Peyer's patch (tissue), 4 donors: ENCODE data around the gene MTSS2. TPM values are rescaled to one million over a fixed set of nuclear protein-coding genes. Genes with fewer than 3 reads are reported as not detected.
A peak's percentile ranks its signal among the peaks of the same experiment; 100 is the strongest.

Experiments used
- DNase-seq, 3 donors: peaks; one replicate each; pipeline ENCODE4 v3.0.0-alpha.2; 2017 to 2019
- H3K27ac ChIP-seq, 4 donors: fragments of 200-600 bp; sonication (generic); one replicate each; pipeline ENCODE4 v1.5.1; 2016 to 2019
- H3K27me3 ChIP-seq, 2 donors: fragments of 200-600 bp; sonication (generic); one replicate each; pipeline ENCODE4 v1.5.1; 2019
- H3K36me3 ChIP-seq, 3 donors: fragments of 200-600 bp; sonication (generic); one replicate each; pipeline ENCODE4 v1.5.1; 2016 to 2019
- H3K4me1 ChIP-seq, 4 donors: fragments of 200-600 bp; sonication (generic); one replicate each; pipeline ENCODE4 v1.5.1; 2016 to 2019
- H3K4me3 ChIP-seq, 4 donors: fragments of 200-600 bp; sonication (generic); 1 replicate in 3 of 4; 2 replicates in 1 of 4; pipeline ENCODE4 v1.5.1; 2016 to 2019; ENCODE audit warnings: mild to moderate bottlenecking in 1 of 4
- H3K9me3 ChIP-seq, 4 donors: fragments of 200-600 bp; sonication (generic); one replicate each; pipeline ENCODE4 v1.5.1; 2016 to 2019; ENCODE audit warnings: mild to moderate bottlenecking in 1 of 4
- POLR2A ChIP-seq, 2 donors: fragments of 450-650 bp; IDR thresholded peaks; one replicate each; pipeline ENCODE4 v1.5.1; 2017; ENCODE audit warnings: antibody characterized with exemption in 2 of 2, mild to moderate bottlenecking in 2 of 2, moderate library complexity in 2 of 2
- total RNA-seq, 4 donors: library from RNA; depleted of rRNA; stranded (reverse); fragments of >200 nt; gene quantifications; one replicate each; pipeline ENCODE4 v1.1.0, GENCODE V29; 2016
- TF ChIP-seq, protein P1 (sequence below), 6 experiments: fragments of 450-650 bp in 4 of 6; fragments of 200-600 bp in 2 of 6; sonication (generic) in 1 of 6; IDR thresholded peaks; one replicate each; pipeline ENCODE4 v1.5.1; 2017 to 2019; ENCODE audit warnings: antibody characterized with exemption in 6 of 6, mild to moderate bottlenecking in 3 of 6, moderate library complexity in 1 of 6

MTSS2 gene
- total RNA-seq, 4 donors from 2014 or later: 12.1 to 115 (median 30.4) TPM

DNA sequence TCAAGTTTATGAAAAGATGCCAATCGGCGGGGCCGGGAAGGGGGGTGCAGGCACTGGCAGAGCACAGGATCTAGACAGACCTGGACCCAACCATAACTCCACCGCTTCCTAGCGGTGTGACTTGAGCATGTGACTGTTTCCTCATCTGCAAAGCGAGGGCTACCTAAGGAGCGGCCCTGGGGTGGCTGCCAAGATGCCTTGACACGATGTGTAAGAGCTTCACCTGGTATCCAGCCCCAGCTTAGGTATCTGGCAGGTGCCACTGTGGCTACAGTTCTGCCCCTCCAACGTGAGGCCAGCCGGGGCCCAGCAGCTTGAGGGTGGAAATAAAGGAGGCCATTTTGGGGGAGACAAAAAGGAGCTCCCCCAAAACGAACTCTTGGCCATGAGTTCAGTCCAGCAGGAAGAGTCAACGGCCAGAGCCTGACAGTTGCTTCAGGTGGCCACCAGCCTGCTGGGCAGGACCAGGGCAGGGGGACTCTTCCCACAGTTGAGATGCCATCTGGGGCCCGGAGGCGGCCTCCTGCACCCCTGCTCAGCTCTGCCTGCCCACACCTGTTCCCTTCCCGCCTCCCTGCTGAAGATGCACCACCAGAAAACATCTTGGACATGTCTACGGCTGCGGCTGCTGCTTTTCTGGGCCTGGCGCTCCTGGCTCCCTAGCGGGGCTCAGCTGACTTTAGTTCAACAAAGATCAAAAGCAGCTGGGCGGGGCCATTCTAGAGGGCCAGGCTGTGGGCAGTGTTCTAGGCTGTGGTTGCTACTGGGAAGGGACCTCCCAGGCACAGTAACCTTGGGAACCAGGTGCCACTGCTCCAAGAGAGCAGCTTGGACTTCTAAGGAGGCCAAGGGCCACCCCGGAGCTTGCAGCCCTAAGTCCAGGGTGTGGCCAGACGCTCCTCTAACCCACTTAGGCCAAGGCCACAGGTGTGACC lies 3.4 kb upstream of the MTSS2 start:
- no peaks in the 10 kb centered on the region for H3K9me3 ChIP-seq
- H3K36me3 ChIP-seq: no peaks in the 10 kb centered on the region
- DNase-seq: no peak
- H3K4me3 ChIP-seq: no peak overlapping the region
- no peak for TF ChIP-seq POLR2A (IDR thresholded peaks at IDR 0.05)
- TF ChIP-seq, protein P1, sequence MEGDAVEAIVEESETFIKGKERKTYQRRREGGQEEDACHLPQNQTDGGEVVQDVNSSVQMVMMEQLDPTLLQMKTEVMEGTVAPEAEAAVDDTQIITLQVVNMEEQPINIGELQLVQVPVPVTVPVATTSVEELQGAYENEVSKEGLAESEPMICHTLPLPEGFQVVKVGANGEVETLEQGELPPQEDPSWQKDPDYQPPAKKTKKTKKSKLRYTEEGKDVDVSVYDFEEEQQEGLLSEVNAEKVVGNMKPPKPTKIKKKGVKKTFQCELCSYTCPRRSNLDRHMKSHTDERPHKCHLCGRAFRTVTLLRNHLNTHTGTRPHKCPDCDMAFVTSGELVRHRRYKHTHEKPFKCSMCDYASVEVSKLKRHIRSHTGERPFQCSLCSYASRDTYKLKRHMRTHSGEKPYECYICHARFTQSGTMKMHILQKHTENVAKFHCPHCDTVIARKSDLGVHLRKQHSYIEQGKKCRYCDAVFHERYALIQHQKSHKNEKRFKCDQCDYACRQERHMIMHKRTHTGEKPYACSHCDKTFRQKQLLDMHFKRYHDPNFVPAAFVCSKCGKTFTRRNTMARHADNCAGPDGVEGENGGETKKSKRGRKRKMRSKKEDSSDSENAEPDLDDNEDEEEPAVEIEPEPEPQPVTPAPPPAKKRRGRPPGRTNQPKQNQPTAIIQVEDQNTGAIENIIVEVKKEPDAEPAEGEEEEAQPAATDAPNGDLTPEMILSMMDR (IDR thresholded peaks at IDR 0.05): no peak
- H3K4me1 ChIP-seq: peaks cover 0 to 87% (median 9%) of the 10 kb centered on the region in 4 donors
- peak overlapping the region; percentile 66 to 93 (median 82) for H3K27ac ChIP-seq
- H3K27me3 ChIP-seq: no peaks in the 10 kb centered on the region

DNA sequence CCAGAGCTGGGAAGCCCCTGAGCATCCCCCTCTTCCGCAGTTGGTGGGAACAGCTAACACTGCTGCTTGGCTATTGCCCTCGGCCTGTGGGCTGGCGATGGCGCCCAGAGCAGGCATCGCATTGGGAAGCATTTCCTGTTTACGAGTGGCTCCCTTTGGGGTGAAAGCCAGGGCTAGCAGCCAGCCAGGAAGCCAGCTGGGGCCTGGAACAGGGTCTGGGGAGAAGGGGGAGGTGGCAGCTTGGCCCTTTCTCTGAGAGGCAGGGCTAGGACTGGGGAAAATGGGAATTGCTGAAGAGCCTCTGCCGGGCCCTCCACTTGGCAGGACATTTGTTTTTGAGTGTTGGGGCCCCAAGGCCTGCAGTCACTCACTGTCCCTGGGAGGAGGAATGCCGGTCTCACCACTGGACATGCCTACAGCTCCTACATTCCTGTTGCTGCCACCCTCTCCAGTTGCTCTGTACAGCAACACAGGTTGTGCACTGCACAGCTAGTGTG lies 2.4 kb upstream of the MTSS2 start:
- H3K36me3 ChIP-seq: no peaks in the 10 kb centered on the region

DNA sequence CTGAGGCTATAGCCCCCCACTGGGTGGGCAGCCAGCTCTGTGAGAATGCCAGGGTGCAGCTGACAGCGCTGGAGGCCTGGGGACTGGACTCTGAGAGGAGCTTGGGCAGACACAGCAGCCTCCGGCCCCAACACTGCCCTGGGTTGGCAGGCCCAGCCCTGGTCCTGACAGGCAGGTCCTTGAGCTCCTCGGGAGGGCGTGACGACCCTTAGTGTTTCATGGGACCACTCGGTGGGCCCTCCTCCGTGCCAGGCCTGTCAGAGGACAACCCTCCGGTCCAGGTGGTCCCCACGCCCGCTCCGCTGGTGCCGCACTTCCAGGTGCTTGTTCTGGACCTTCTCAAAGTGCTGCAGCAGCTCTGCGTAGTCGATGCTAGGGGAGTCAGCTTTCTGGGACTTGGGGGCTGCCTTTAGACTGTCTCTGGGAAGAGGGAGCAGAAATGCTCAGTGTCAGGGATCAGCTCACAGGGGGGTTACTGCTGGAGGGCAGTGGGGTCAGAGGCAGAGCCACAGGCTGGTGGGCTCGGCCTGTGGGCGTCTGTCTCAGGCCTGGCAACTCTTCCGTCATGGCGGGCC lies 1.9 kb upstream of the MTSS2 start:
- Histone ChIP-seq H3K36me3 (no peaks in the 10 kb centered on the region), H3K4me1 (peaks cover 0 to 82% (median 8%) of the 10 kb centered on the region in 4 donors), H3K4me3 (no peak overlapping the region), H3K27ac (peak overlapping the region; percentile 66 to 93 (median 82)), H3K27me3 (no peaks in the 10 kb centered on the region), H3K9me3 (no peaks in the 10 kb centered on the region)
- DNase-seq: no peak
- TF ChIP-seq POLR2A (IDR thresholded peaks at IDR 0.05): no peak
- TF ChIP-seq, protein P1 (IDR thresholded peaks at IDR 0.05): no peak

More for the DNA sequence above, 2.4 kb upstream of the MTSS2 start:
- H3K9me3 ChIP-seq: no peaks in the 10 kb centered on the region
- peak overlapping the region; percentile 66 to 93 (median 82) for H3K27ac ChIP-seq
- peaks cover 0 to 82% (median 8%) of the 10 kb centered on the region in 4 donors for H3K4me1 ChIP-seq
- no peak overlapping the region for H3K4me3 ChIP-seq
- no peaks in the 10 kb centered on the region for H3K27me3 ChIP-seq
- TF ChIP-seq POLR2A (IDR thresholded peaks at IDR 0.05): no peak
- TF ChIP-seq, protein P1 (IDR thresholded peaks at IDR 0.05): no peak
- DNase-seq: no peak

DNA sequence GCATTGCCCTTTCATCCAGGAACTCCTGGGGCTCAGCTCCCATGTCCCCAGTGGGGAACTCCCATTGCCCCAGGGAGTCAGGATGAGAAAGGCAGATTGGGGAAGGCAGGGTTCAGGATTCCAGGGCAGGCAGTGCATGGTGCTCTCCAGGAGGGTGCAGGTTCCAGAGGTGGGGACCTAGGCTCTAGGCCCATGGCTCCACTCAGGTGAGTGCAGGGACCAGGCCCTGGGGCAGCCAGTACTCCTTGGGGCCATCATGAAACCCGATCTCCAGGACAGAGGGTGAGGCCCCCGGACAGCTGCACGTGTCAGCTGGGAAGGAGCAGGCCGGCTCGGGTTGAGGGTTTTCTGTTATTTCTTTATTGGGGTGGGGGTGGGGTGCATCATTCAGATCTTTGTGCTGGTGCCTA lies 1.3 kb upstream of the MTSS2 start:
- no peak for DNase-seq
- Histone ChIP-seq H3K27me3 (no peaks in the 10 kb centered on the region), H3K4me3 (no peak overlapping the region), H3K9me3 (no peaks in the 10 kb centered on the region), H3K4me1 (peaks cover 0 to 82% (median 8%) of the 10 kb centered on the region in 4 donors), H3K27ac (peak overlapping the region; percentile 70 to 93 (median 82)), H3K36me3 (no peaks in the 10 kb centered on the region)
- TF ChIP-seq POLR2A (IDR thresholded peaks at IDR 0.05): no peak

DNA sequence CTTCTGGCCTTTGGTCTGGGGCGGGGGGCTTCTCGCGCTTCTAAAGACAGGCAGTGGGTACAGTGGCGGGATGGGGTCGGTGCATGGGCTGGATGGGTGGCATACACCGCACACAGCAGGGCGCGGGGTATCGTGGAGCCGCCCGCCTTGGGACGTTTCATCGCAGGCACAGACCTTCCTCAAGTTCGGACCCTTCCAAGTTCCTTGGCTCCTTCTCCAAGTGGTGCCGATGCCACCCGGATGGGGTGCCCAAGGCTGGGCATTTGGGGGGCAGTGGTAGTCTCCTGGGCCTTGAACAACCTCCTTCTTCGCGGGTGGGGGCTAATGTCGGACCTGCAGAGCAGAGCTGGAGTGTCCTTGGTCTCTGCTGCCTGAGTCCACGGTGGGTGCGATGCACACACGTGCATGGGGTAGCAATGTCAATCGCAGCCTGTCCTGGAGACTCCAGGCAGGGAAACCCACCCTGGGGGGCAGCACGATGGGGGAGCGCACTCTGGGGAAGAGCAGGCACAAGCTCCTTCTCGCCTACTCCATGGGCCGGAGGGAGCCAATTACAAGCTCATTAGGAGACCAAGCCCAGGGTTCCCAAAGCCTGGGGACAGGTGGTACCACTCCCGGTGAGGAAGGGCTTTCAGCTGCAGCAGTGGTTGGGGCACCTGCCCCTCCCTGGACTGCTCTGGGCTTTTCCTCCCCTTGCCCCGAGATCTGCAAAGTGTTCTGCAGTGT lies 686 bp upstream of the MTSS2 start:
- DNase-seq: no peak
- Histone ChIP-seq H3K4me3 (peak overlapping the region; percentile 8 to 69 (median 50)), H3K27ac (peak overlapping the region; percentile 70 to 93 (median 82)), H3K36me3 (no peaks in the 10 kb centered on the region), H3K27me3 (no peaks in the 10 kb centered on the region), H3K4me1 (peaks cover 0 to 82% (median 8%) of the 10 kb centered on the region in 4 donors), H3K9me3 (no peaks in the 10 kb centered on the region)
- TF ChIP-seq, protein P1 (IDR thresholded peaks at IDR 0.05): no peak
- no peak for TF ChIP-seq POLR2A (IDR thresholded peaks at IDR 0.05)
